A549 (cell line): Measurements from ENCODE around the gene MCAT.

Experiments
- BHLHE40 ChIP-seq: IDR thresholded peaks from 2 replicates; pipeline ENCODE4 v1.6.1; 2012; ENCODE audit warnings: low read depth, low read length, inconsistent platforms
- CHD2 ChIP-seq: fragments of 150-350 bp; IDR thresholded peaks from 2 replicates; pipeline ENCODE4 v1.6.1; 2014; ENCODE audit warnings: low read length; ENCODE audit not compliant: partially characterized antibody
- CTCF ChIP-seq: fragments of >200 bp; sonication (Bioruptor Twin); formaldehyde crosslinking; IDR thresholded peaks from 3 replicates; pipeline ENCODE4 v1.5.1; 2016
- EHMT2 ChIP-seq: fragments of 200-600 bp; sonication (generic); IDR thresholded peaks from 2 replicates; pipeline ENCODE4 v1.6.1; 2016; ENCODE audit warnings: antibody characterized with exemption, low read depth, mild to moderate bottlenecking, moderate library complexity
- HDAC2 ChIP-seq: fragments of 200-600 bp; sonication (generic); IDR thresholded peaks from 2 replicates; pipeline ENCODE4 v1.6.1; 2016
- KDM1A ChIP-seq: fragments of 200-600 bp; sonication (generic); IDR thresholded peaks from 2 replicates; pipeline ENCODE4 v1.6.1; 2016; ENCODE audit warnings: low read depth, mild to moderate bottlenecking
- KDM5A ChIP-seq: fragments of 200-600 bp; sonication (generic); IDR thresholded peaks from 2 replicates; pipeline ENCODE4 v1.6.1; 2016; ENCODE audit warnings: antibody characterized with exemption, mild to moderate bottlenecking
- MAX ChIP-seq: IDR thresholded peaks from 2 replicates; pipeline ENCODE4 v1.6.1; 2012
- NFE2L2 ChIP-seq: fragments of 150-350 bp; conservative IDR thresholded peaks from 2 replicates; pipeline ENCODE4 v1.6.1; 2014; ENCODE audit warnings: low read length
- PBX3 ChIP-seq: IDR thresholded peaks from 2 replicates; pipeline ENCODE4 v1.6.1; 2012
- PHF8 ChIP-seq: fragments of 200-600 bp; sonication (generic); IDR thresholded peaks from 2 replicates; pipeline ENCODE4 v1.6.1; 2016; ENCODE audit warnings: low read depth, mild to moderate bottlenecking, antibody characterized with exemption, moderate library complexity, borderline replicate concordance
- REST ChIP-seq: fragments of 200-600 bp; sonication (generic); IDR thresholded peaks from 2 replicates; pipeline ENCODE4 v1.6.1; 2016; ENCODE audit warnings: antibody characterized with exemption, mild to moderate bottlenecking, moderate library complexity
- SMC3 ChIP-seq: fragments of >200 bp; sonication (Bioruptor Twin); formaldehyde crosslinking; IDR thresholded peaks from 3 replicates; pipeline ENCODE4 v1.6.1; 2018; ENCODE audit warnings: inconsistent platforms
- SREBF2 ChIP-seq: fragments of 450-650 bp; IDR thresholded peaks from 2 replicates; pipeline ENCODE4 v1.6.1; 2014; ENCODE audit warnings: mild to moderate bottlenecking, moderate library complexity

GRCh38 chr22:43191831-43192230 is 48.6 kb upstream of the MCAT start:
- TF ChIP-seq EHMT2: no peak
- no peak for TF ChIP-seq KDM5A
- TF ChIP-seq CTCF: no peak
- no peak for TF ChIP-seq MAX
- no peak for TF ChIP-seq HDAC2
- TF ChIP-seq REST: no peak
- no peak for TF ChIP-seq CHD2
- TF ChIP-seq KDM1A: no peak
- no peak for TF ChIP-seq PBX3
- no peak for TF ChIP-seq SREBF2
- no peak for TF ChIP-seq BHLHE40
- TF ChIP-seq SMC3: no peak
- no peak for TF ChIP-seq PHF8
- TF ChIP-seq NFE2L2: no peak
